HEK293 (cell line): Measurements from ENCODE around the gene PRDM15.

Experiments
- BCL11B ChIP-seq: fragments of 450-650 bp; formaldehyde crosslinking; IDR thresholded peaks from 2 replicates; pipeline ENCODE4 v1.5.1; 2016; ENCODE audit warnings: low read depth, missing biosample characterization, missing genetic modification characterization
- GLI2 ChIP-seq: fragments of 450-650 bp; formaldehyde crosslinking; IDR thresholded peaks from 2 replicates; pipeline ENCODE4; 2017; ENCODE audit warnings: missing biosample characterization, missing genetic modification characterization, low read depth, borderline replicate concordance
- GLIS1 ChIP-seq: fragments of 450-650 bp; formaldehyde crosslinking; IDR thresholded peaks from 2 replicates; pipeline ENCODE4 v1.5.1; 2016; ENCODE audit warnings: missing biosample characterization, missing genetic modification characterization
- MZF1 ChIP-seq: fragments of 450-650 bp; formaldehyde crosslinking; IDR thresholded peaks from 2 replicates; pipeline ENCODE4 v1.5.1; 2017; ENCODE audit warnings: missing biosample characterization, missing genetic modification characterization, borderline replicate concordance
- OSR2 ChIP-seq: fragments of 450-650 bp; formaldehyde crosslinking; IDR thresholded peaks from 2 replicates; pipeline ENCODE4 v1.5.1; 2016; ENCODE audit warnings: missing biosample characterization, missing genetic modification characterization
- ZEB2 ChIP-seq: fragments of 450-650 bp; formaldehyde crosslinking; IDR thresholded peaks from 2 replicates; pipeline ENCODE4 v1.5.1; 2016; ENCODE audit warnings: missing biosample characterization, missing genetic modification characterization
- ZFP37 ChIP-seq: fragments of 450-650 bp; formaldehyde crosslinking; IDR thresholded peaks from 2 replicates; pipeline ENCODE4 v1.5.1; 2016; ENCODE audit warnings: missing biosample characterization, missing genetic modification characterization
- ZNF121 ChIP-seq: fragments of 450-650 bp; formaldehyde crosslinking; IDR thresholded peaks from 2 replicates; pipeline ENCODE4 v1.5.1; 2016; ENCODE audit warnings: missing biosample characterization, missing genetic modification characterization
- ZNF24 ChIP-seq: fragments of 450-650 bp; formaldehyde crosslinking; IDR thresholded peaks from 2 replicates; pipeline ENCODE4 v1.5.1; 2016; ENCODE audit warnings: missing biosample characterization, missing genetic modification characterization
- ZNF274 ChIP-seq, 2 experiments: fragments of 200-500 bp in 1 of 2; fragments of 450-650 bp in 1 of 2; sonication (Bioruptor generic) in 1 of 2; formaldehyde crosslinking in 1 of 2; IDR thresholded peaks; 2 replicates each; pipeline versions ENCODE4 v1.5.1 to v1.6.1; 2014 to 2016; ENCODE audit warnings: borderline replicate concordance in 1 of 2, inconsistent platforms in 1 of 2, low read length in 1 of 2, missing biosample characterization in 1 of 2, missing genetic modification characterization in 1 of 2
- ZNF302 ChIP-seq: fragments of 450-650 bp; formaldehyde crosslinking; IDR thresholded peaks from 2 replicates; pipeline ENCODE4 v1.5.1; 2016; ENCODE audit warnings: missing biosample characterization, missing genetic modification characterization, low read depth
- ZNF335 ChIP-seq: fragments of 450-650 bp; formaldehyde crosslinking; conservative IDR thresholded peaks from 2 replicates; pipeline ENCODE4 v1.5.1; 2016; ENCODE audit warnings: missing biosample characterization, missing genetic modification characterization
- ZNF341 ChIP-seq: fragments of 450-650 bp; formaldehyde crosslinking; IDR thresholded peaks from 2 replicates; pipeline ENCODE4; 2016; ENCODE audit warnings: low read depth, missing biosample characterization, missing genetic modification characterization
- ZNF350 ChIP-seq: fragments of 450-650 bp; formaldehyde crosslinking; IDR thresholded peaks from 2 replicates; pipeline ENCODE4 v1.5.0; 2017; ENCODE audit warnings: missing biosample characterization, mild to moderate bottlenecking, missing genetic modification characterization
- ZNF37A ChIP-seq: fragments of 450-650 bp; IDR thresholded peaks from 2 replicates; pipeline ENCODE4 v1.5.1; 2018; ENCODE audit warnings: missing biosample characterization, missing genetic modification characterization
- ZNF394 ChIP-seq: fragments of 450-650 bp; formaldehyde crosslinking; IDR thresholded peaks from 2 replicates; pipeline ENCODE4 v1.5.1; 2016; ENCODE audit warnings: missing biosample characterization, missing genetic modification characterization, mild to moderate bottlenecking, moderate library complexity, borderline replicate concordance
- ZNF416 ChIP-seq: fragments of 450-650 bp; formaldehyde crosslinking; IDR thresholded peaks from 2 replicates; pipeline ENCODE4 v1.5.1; 2016; ENCODE audit warnings: missing biosample characterization, missing genetic modification characterization
- ZNF555 ChIP-seq: fragments of 450-650 bp; formaldehyde crosslinking; conservative IDR thresholded peaks from 2 replicates; pipeline ENCODE4 v1.5.1; 2017; ENCODE audit warnings: missing biosample characterization, mild to moderate bottlenecking, missing genetic modification characterization, inconsistent platforms
- ZNF560 ChIP-seq: fragments of 450-650 bp; formaldehyde crosslinking; IDR thresholded peaks from 2 replicates; pipeline ENCODE4 v1.5.1; 2017; ENCODE audit warnings: missing biosample characterization, missing genetic modification characterization, borderline replicate concordance
- ZNF660 ChIP-seq: fragments of 450-650 bp; IDR thresholded peaks from 2 replicates; pipeline ENCODE4 v1.5.1; 2018; ENCODE audit warnings: missing biosample characterization, mild to moderate bottlenecking, missing genetic modification characterization
- ZNF677 ChIP-seq: fragments of 450-650 bp; IDR thresholded peaks from 2 replicates; pipeline ENCODE4 v1.5.0; 2018; ENCODE audit warnings: missing biosample characterization, mild to moderate bottlenecking, missing genetic modification characterization, moderate library complexity
- ZNF701 ChIP-seq: fragments of 450-650 bp; formaldehyde crosslinking; IDR thresholded peaks from 2 replicates; pipeline ENCODE4 v1.5.1; 2016; ENCODE audit warnings: missing biosample characterization, missing genetic modification characterization
- ZNF776 ChIP-seq: fragments of 450-650 bp; formaldehyde crosslinking; IDR thresholded peaks from 2 replicates; pipeline ENCODE4 v1.5.0; 2017; ENCODE audit warnings: missing biosample characterization, missing genetic modification characterization, borderline replicate concordance
- ZSCAN23 ChIP-seq: fragments of 450-650 bp; formaldehyde crosslinking; IDR thresholded peaks from 2 replicates; pipeline ENCODE4 v1.5.1; 2016; ENCODE audit warnings: missing biosample characterization, missing genetic modification characterization
- ZSCAN30 ChIP-seq: fragments of 450-650 bp; IDR thresholded peaks from 2 replicates; pipeline ENCODE4 v1.5.1; 2018; ENCODE audit warnings: missing biosample characterization, mild to moderate bottlenecking, missing genetic modification characterization, moderate library complexity
- ZXDB ChIP-seq: fragments of 450-650 bp; formaldehyde crosslinking; IDR thresholded peaks from 2 replicates; pipeline ENCODE4 v1.5.1; 2016; ENCODE audit warnings: missing biosample characterization, missing genetic modification characterization
- TF ChIP-seq, protein P1 (sequence below): fragments of 450-650 bp; formaldehyde crosslinking; IDR thresholded peaks from 2 replicates; pipeline ENCODE4 v1.5.1; 2016; ENCODE audit warnings: missing biosample characterization, missing genetic modification characterization
- TF ChIP-seq, protein P2 (sequence below): fragments of 450-650 bp; formaldehyde crosslinking; IDR thresholded peaks from 2 replicates; pipeline ENCODE4 v1.5.1; 2016; ENCODE audit warnings: missing biosample characterization, missing genetic modification characterization
- TF ChIP-seq, protein P3 (sequence below): fragments of 450-650 bp; formaldehyde crosslinking; IDR thresholded peaks from 2 replicates; pipeline ENCODE4 v1.5.1; 2016; ENCODE audit warnings: missing biosample characterization, missing genetic modification characterization
- TF ChIP-seq, protein P4 (sequence below): fragments of 450-650 bp; formaldehyde crosslinking; conservative IDR thresholded peaks from 2 replicates; pipeline ENCODE4 v1.5.1; 2016; ENCODE audit warnings: low read depth, missing biosample characterization, missing genetic modification characterization
- TF ChIP-seq, protein P5 (sequence below): fragments of 450-650 bp; formaldehyde crosslinking; IDR thresholded peaks from 2 replicates; pipeline ENCODE4 v1.5.0; 2017; ENCODE audit warnings: missing biosample characterization, missing genetic modification characterization, borderline replicate concordance

Gene PRDM15

DNA sequence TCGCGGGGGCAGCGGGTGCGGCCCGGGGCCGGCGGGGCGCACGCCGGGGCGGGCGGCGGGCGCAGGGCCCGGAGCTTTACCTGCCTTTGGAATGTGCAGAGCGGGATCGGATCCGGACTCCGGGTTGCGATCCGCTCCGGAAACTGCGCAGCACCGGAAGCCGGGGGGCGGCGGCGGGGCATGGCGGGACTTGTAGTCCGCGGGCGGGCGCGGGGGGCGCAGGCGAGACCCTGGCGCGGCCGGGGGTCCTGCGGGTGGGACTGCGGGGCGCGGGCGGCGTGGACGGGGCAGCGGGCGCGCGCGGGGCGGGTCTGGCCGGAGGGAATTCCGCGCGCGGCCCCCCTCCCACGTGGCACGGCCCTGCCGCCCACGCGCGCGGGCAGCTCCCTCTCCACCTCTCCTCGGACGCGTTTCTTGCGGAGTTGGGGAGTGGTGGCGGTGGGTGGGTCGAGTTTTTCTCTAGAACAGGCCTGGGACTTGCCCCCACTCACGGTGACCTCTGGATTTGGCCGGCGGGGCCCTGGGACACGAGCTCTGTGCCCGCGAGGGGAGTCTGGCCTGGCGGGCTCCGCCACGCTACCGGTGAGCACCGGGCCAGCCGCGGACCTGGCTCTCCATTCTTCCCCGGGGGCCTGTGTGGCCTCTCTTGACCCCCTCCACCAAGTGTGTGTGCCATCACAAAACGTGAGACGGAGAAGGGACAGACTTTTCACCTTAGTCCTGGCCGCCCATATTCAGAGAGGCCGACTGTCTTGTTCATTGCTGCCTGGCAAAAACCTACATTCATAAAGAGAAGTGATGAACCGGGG is at the start of gene PRDM15 (continued):
- TF ChIP-seq GLIS1 (tag by site-specific recombination): peak; percentile 25
- TF ChIP-seq, protein P1, sequence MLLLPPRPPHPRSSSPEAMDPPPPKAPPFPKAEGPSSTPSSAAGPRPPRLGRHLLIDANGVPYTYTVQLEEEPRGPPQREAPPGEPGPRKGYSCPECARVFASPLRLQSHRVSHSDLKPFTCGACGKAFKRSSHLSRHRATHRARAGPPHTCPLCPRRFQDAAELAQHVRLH (tag by site-specific recombination): no peak
- TF ChIP-seq ZNF350 (tag by site-specific recombination): no peak
- no peak for TF ChIP-seq ZNF121 (tag by site-specific recombination)
- TF ChIP-seq ZNF660 (tag by site-specific recombination): no peak
- TF ChIP-seq, protein P2, sequence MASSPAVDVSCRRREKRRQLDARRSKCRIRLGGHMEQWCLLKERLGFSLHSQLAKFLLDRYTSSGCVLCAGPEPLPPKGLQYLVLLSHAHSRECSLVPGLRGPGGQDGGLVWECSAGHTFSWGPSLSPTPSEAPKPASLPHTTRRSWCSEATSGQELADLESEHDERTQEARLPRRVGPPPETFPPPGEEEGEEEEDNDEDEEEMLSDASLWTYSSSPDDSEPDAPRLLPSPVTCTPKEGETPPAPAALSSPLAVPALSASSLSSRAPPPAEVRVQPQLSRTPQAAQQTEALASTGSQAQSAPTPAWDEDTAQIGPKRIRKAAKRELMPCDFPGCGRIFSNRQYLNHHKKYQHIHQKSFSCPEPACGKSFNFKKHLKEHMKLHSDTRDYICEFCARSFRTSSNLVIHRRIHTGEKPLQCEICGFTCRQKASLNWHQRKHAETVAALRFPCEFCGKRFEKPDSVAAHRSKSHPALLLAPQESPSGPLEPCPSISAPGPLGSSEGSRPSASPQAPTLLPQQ: peak; percentile 59
- TF ChIP-seq ZSCAN23 (tag by site-specific recombination): no peak
- no peak for TF ChIP-seq ZNF341 (tag by site-specific recombination)
- TF ChIP-seq BCL11B (tag by site-specific recombination): no peak
- no peak for TF ChIP-seq ZNF776
- no peak for TF ChIP-seq ZNF37A
- TF ChIP-seq OSR2 (tag by site-specific recombination): no peak
- TF ChIP-seq ZNF560 (tag by site-specific recombination): no peak
- TF ChIP-seq, protein P3, sequence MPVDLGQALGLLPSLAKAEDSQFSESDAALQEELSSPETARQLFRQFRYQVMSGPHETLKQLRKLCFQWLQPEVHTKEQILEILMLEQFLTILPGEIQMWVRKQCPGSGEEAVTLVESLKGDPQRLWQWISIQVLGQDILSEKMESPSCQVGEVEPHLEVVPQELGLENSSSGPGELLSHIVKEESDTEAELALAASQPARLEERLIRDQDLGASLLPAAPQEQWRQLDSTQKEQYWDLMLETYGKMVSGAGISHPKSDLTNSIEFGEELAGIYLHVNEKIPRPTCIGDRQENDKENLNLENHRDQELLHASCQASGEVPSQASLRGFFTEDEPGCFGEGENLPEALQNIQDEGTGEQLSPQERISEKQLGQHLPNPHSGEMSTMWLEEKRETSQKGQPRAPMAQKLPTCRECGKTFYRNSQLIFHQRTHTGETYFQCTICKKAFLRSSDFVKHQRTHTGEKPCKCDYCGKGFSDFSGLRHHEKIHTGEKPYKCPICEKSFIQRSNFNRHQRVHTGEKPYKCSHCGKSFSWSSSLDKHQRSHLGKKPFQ (tag by site-specific recombination): no peak
- no peak for TF ChIP-seq ZEB2
- TF ChIP-seq GLI2 (tag by site-specific recombination): no peak
- no peak for TF ChIP-seq ZNF302 (tag by site-specific recombination)
- no peak for TF ChIP-seq ZNF416
- TF ChIP-seq ZXDB (tag by site-specific recombination): peak; percentile 39; the same call in 1 of the 2 replicates
- TF ChIP-seq, protein P4, sequence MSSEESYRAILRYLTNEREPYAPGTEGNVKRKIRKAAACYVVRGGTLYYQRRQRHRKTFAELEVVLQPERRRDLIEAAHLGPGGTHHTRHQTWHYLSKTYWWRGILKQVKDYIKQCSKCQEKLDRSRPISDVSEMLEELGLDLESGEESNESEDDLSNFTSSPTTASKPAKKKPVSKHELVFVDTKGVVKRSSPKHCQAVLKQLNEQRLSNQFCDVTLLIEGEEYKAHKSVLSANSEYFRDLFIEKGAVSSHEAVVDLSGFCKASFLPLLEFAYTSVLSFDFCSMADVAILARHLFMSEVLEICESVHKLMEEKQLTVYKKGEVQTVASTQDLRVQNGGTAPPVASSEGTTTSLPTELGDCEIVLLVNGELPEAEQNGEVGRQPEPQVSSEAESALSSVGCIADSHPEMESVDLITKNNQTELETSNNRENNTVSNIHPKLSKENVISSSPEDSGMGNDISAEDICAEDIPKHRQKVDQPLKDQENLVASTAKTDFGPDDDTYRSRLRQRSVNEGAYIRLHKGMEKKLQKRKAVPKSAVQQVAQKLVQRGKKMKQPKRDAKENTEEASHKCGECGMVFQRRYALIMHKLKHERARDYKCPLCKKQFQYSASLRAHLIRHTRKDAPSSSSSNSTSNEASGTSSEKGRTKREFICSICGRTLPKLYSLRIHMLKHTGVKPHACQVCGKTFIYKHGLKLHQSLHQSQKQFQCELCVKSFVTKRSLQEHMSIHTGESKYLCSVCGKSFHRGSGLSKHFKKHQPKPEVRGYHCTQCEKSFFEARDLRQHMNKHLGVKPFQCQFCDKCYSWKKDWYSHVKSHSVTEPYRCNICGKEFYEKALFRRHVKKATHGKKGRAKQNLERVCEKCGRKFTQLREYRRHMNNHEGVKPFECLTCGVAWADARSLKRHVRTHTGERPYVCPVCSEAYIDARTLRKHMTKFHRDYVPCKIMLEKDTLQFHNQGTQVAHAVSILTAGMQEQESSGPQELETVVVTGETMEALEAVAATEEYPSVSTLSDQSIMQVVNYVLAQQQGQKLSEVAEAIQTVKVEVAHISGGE (tag by site-specific recombination): peak; percentile 55
- TF ChIP-seq ZNF24 (tag by site-specific recombination): no peak
- TF ChIP-seq ZNF701 (tag by site-specific recombination): no peak
- no peak for TF ChIP-seq ZNF555 (tag by site-specific recombination)
- TF ChIP-seq ZNF274 (IDR thresholded peaks at IDR 0.05; ENCODE audit: low read length): no peak
- no peak for TF ChIP-seq ZNF274 (tag by site-specific recombination; IDR thresholded peaks at IDR 0.05; ENCODE audit: borderline replicate concordance)
- no peak for TF ChIP-seq ZSCAN30 (tag by site-specific recombination)
- TF ChIP-seq ZNF394: no peak; the same call in 1 of the 2 replicates
- no peak for TF ChIP-seq ZFP37 (tag by site-specific recombination)
- no peak for TF ChIP-seq MZF1
- TF ChIP-seq ZNF677 (tag by site-specific recombination): no peak
- TF ChIP-seq ZNF335: peak; percentile 77
- TF ChIP-seq, protein P5, sequence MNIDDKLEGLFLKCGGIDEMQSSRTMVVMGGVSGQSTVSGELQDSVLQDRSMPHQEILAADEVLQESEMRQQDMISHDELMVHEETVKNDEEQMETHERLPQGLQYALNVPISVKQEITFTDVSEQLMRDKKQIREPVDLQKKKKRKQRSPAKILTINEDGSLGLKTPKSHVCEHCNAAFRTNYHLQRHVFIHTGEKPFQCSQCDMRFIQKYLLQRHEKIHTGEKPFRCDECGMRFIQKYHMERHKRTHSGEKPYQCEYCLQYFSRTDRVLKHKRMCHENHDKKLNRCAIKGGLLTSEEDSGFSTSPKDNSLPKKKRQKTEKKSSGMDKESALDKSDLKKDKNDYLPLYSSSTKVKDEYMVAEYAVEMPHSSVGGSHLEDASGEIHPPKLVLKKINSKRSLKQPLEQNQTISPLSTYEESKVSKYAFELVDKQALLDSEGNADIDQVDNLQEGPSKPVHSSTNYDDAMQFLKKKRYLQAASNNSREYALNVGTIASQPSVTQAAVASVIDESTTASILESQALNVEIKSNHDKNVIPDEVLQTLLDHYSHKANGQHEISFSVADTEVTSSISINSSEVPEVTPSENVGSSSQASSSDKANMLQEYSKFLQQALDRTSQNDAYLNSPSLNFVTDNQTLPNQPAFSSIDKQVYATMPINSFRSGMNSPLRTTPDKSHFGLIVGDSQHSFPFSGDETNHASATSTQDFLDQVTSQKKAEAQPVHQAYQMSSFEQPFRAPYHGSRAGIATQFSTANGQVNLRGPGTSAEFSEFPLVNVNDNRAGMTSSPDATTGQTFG: no peak
